IMR-90 (cell line): ENCODE measurements around the gene DZIP1. TPM values are rescaled to one million over a fixed set of nuclear protein-coding genes. Genes with fewer than 3 reads are reported as not detected.

Source experiments
- ATAC-seq: fragments of 200-7000 bp; cut with Tn5 transposase; 2 replicates; pipeline ENCODE4 v1.9.1; 2020; ENCODE audit warnings: low read depth, mild to moderate bottlenecking, moderate library complexity
- BruUV-seq: library from RNA; stranded (reverse); fragments of 400-500 nt; replicated peaks from 2 replicates; lab custom pipeline; 2021; lab: Mats Ljungman, UMichigan
- CTCF ChIA-PET: fragments of 300-600 bp; formaldehyde crosslinking; extraction: SDS; loops from one replicate; lab custom pipeline; 2021; ENCODE audit warnings: antibody characterized with exemption; lab: Yijun Ruan, JAX
- POLR2A ChIA-PET: fragments of 300-600 bp; sonication (Branson Sonifier 250); formaldehyde crosslinking; loops from one replicate; lab custom pipeline; 2022; ENCODE audit warnings: antibody characterized with exemption; ENCODE audit not compliant: unreplicated experiment; lab: Charles Lee
- DNase-seq: peaks from one replicate; pipeline ENCODE4 v3.0.0; 2013
- H2AFZ ChIP-seq: replicated peaks from 2 replicates; pipeline ENCODE3; 2013; ENCODE audit warnings: low read length, mild to moderate bottlenecking; ENCODE audit not compliant: poor library complexity
- H2AK5ac ChIP-seq: 2 replicates; pipeline ENCODE4 v1.6.1; 2013; ENCODE audit warnings: low read depth, low read length, inconsistent platforms
- H2AK9ac ChIP-seq: replicated peaks from 2 replicates; pipeline ENCODE3; 2013; ENCODE audit warnings: mild to moderate bottlenecking, low read depth, low read length, moderate library complexity; ENCODE audit not compliant: poor library complexity
- H2BK120ac ChIP-seq: 2 replicates; pipeline ENCODE4 v1.6.1; 2013; ENCODE audit warnings: low read depth, low read length, inconsistent platforms
- H2BK15ac ChIP-seq: 3 replicates; pipeline ENCODE4 v1.6.1; 2013; ENCODE audit warnings: low read depth, low read length, inconsistent platforms
- H2BK20ac ChIP-seq: 2 replicates; pipeline ENCODE4 v1.6.1; 2013; ENCODE audit warnings: low read depth, mild to moderate bottlenecking, inconsistent platforms, low read length, moderate library complexity
- H2BK5ac ChIP-seq: 2 replicates; pipeline ENCODE4 v1.6.1; 2013; ENCODE audit warnings: mild to moderate bottlenecking, low read depth, low read length, inconsistent platforms; ENCODE audit not compliant: poor library complexity, severe bottlenecking
- H3K14ac ChIP-seq: replicated peaks from 2 replicates; pipeline ENCODE4 v1.6.1; 2013; ENCODE audit warnings: low read depth, low read length, inconsistent platforms
- H3K18ac ChIP-seq: 2 replicates; pipeline ENCODE4 v1.6.1; 2013; ENCODE audit warnings: low read depth, low read length, control low read depth
- H3K23ac ChIP-seq: 2 replicates; pipeline ENCODE4 v1.6.1; 2013; ENCODE audit warnings: low read depth, low read length, inconsistent platforms
- H3K27ac ChIP-seq: 2 replicates; pipeline ENCODE4 v1.5.1; 2013; ENCODE audit warnings: mild to moderate bottlenecking, control low read depth, low read length; ENCODE audit not compliant: insufficient read depth
- H3K27me3 ChIP-seq: 2 replicates; pipeline ENCODE4 v1.6.1; 2013; ENCODE audit warnings: low read length; ENCODE audit not compliant: control insufficient read depth, insufficient read depth
- H3K36me3 ChIP-seq: 2 replicates; pipeline ENCODE4 v1.6.1; 2013; ENCODE audit warnings: low read length, mixed read lengths; ENCODE audit not compliant: control insufficient read depth, insufficient read depth
- H3K4ac ChIP-seq: 2 replicates; pipeline ENCODE4 v1.6.1; 2013; ENCODE audit warnings: low read depth, low read length, inconsistent platforms
- H3K4me1 ChIP-seq: 2 replicates; pipeline ENCODE4 v1.6.1; 2013; ENCODE audit warnings: low read length, mixed read lengths; ENCODE audit not compliant: control insufficient read depth, insufficient read depth
- H3K4me2 ChIP-seq: 2 replicates; pipeline ENCODE4 v1.6.1; 2013; ENCODE audit warnings: low read depth, mild to moderate bottlenecking, control low read depth, low read length, moderate library complexity
- H3K4me3 ChIP-seq: 2 replicates; pipeline ENCODE4 v1.5.1; 2013; ENCODE audit warnings: low read depth, mild to moderate bottlenecking, control low read depth, low read length, moderate library complexity; ENCODE audit not compliant: insufficient read depth
- H3K56ac ChIP-seq: 2 replicates; pipeline ENCODE4 v1.6.1; 2013; ENCODE audit warnings: low read length, inconsistent platforms; ENCODE audit not compliant: insufficient read depth; ENCODE audit errors: extremely low read depth
- H3K79me1 ChIP-seq, 2 experiments: 2 replicates each; pipeline ENCODE4 v1.6.1; 2013; ENCODE audit warnings: low read length in 2 of 2, inconsistent platforms in 1 of 2, low read depth in 1 of 2
- H3K9ac ChIP-seq: 2 replicates; pipeline ENCODE4 v1.6.1; 2013; ENCODE audit warnings: low read depth, low read length, control low read depth
- H3K9me1 ChIP-seq: 2 replicates; pipeline ENCODE4 v1.6.1; 2013; ENCODE audit warnings: low read length, inconsistent platforms; ENCODE audit not compliant: insufficient read depth
- H3K9me3 ChIP-seq: 2 replicates; pipeline ENCODE4 v1.6.1; 2013; ENCODE audit warnings: low read length; ENCODE audit not compliant: control insufficient read depth, insufficient read depth
- H4K20me1 ChIP-seq: 2 replicates; pipeline ENCODE4 v1.6.1; 2013; ENCODE audit warnings: low read length, inconsistent platforms; ENCODE audit not compliant: insufficient read depth
- H4K5ac ChIP-seq: 2 replicates; pipeline ENCODE4 v1.6.1; 2013; ENCODE audit warnings: mild to moderate bottlenecking, low read depth, low read length, control low read depth
- H4K8ac ChIP-seq, 2 experiments: 2 replicates each; pipeline ENCODE4 v1.6.1; 2013; ENCODE audit warnings: low read depth in 2 of 2, low read length in 2 of 2, control low read depth in 1 of 2, inconsistent platforms in 1 of 2
- H4K91ac ChIP-seq: 2 replicates; pipeline ENCODE4 v1.6.1; 2013; ENCODE audit warnings: low read depth, low read length, inconsistent platforms; ENCODE audit not compliant: insufficient read depth
- BHLHE40 ChIP-seq: fragments of 150-350 bp; IDR thresholded peaks from 2 replicates; pipeline ENCODE4 v1.6.1; 2016; ENCODE audit warnings: mild to moderate bottlenecking, low read depth, low read length
- CEBPB ChIP-seq: IDR thresholded peaks from 2 replicates; pipeline ENCODE4 v1.6.1; 2012; ENCODE audit warnings: low read depth, low read length, improper control_type of control experiment
- CHD1 ChIP-seq: IDR thresholded peaks from 2 replicates; pipeline ENCODE4 v1.6.1; 2012; ENCODE audit warnings: low read depth, low read length, improper control_type of control experiment
- FOS ChIP-seq: fragments of 150-350 bp; IDR thresholded peaks from 2 replicates; pipeline ENCODE4 v1.6.1; 2016; ENCODE audit warnings: low read depth, low read length
- MAFK ChIP-seq: IDR thresholded peaks from 2 replicates; pipeline ENCODE4 v1.6.1; 2012; ENCODE audit warnings: low read depth, low read length, improper control_type of control experiment
- MAZ ChIP-seq: IDR thresholded peaks from 2 replicates; pipeline ENCODE4 v1.6.1; 2012; ENCODE audit warnings: low read depth, mild to moderate bottlenecking, low read length, improper control_type of control experiment, moderate library complexity, borderline replicate concordance
- MXI1 ChIP-seq: IDR thresholded peaks from 2 replicates; pipeline ENCODE4 v1.6.1; 2012; ENCODE audit warnings: low read depth, mild to moderate bottlenecking, low read length, moderate library complexity, borderline replicate concordance
- NFE2L2 ChIP-seq: fragments of 150-350 bp; IDR thresholded peaks from 2 replicates; pipeline ENCODE4 v1.6.1; 2016; ENCODE audit warnings: low read depth, mild to moderate bottlenecking, low read length
- POLR2A ChIP-seq: IDR thresholded peaks from 2 replicates; pipeline ENCODE4 v1.6.1; 2012; ENCODE audit warnings: mild to moderate bottlenecking, low read depth, low read length
- RAD21 ChIP-seq: IDR thresholded peaks from 2 replicates; pipeline ENCODE4 v1.6.1; 2012; ENCODE audit warnings: low read length, improper control_type of control experiment
- RCOR1 ChIP-seq: IDR thresholded peaks from 2 replicates; pipeline ENCODE4 v1.6.1; 2012; ENCODE audit warnings: mild to moderate bottlenecking, low read length, improper control_type of control experiment; ENCODE audit not compliant: insufficient replicate concordance
- RFX5 ChIP-seq: IDR thresholded peaks from 2 replicates; pipeline ENCODE4 v1.8.0; 2012; ENCODE audit warnings: low read depth, mild to moderate bottlenecking, low read length, moderate library complexity
- SMC3 ChIP-seq: fragments of 150-350 bp; IDR thresholded peaks from 2 replicates; pipeline ENCODE4 v1.6.1; 2016; ENCODE audit warnings: low read depth, mild to moderate bottlenecking, antibody characterized with exemption, low read length, moderate library complexity
- USF2 ChIP-seq: fragments of 150-350 bp; IDR thresholded peaks from 2 replicates; pipeline ENCODE4 v1.6.1; 2017; ENCODE audit warnings: mild to moderate bottlenecking, antibody characterized with exemption, low read length, low read depth
- WGBS, 2 experiments: methylation state at CpG; one replicate each; pipeline versions ENCODE4 v1.1.5 to v1.1.7; 2013; ENCODE audit warnings: missing lambda C conversion rate in 2 of 2; ENCODE audit not compliant: insufficient read length in 1 of 2; ENCODE audit errors: extremely low coverage in 2 of 2; 5-methylcytosine and 5-hydroxymethylcytosine counted together
- dilution Hi-C: fragments of 300-500 bp; cut with HindIII; formaldehyde crosslinking; loops from one replicate; pipeline ENCODE4 v1.14.3; 2018; ENCODE audit warnings: low sequenced_read_pairs; ENCODE audit not compliant: unreplicated experiment
- in situ Hi-C: fragments of 300-500 bp; cut with MboI; formaldehyde crosslinking; loops from 3 replicates; pipeline ENCODE4 v1.14.3; 2019; ENCODE audit warnings: low sequenced_read_pairs, inconsistent platforms, mixed read lengths
- intact Hi-C: fragments of 100-400 bp; cut with micrococcal nuclease; formaldehyde crosslinking; loops from 2 replicates; pipeline ENCODE4 v1.10.0; 2022
- polyA plus RNA-seq, 3 experiments: library from polyadenylated mRNA; depleted of rRNA; stranded (reverse); fragments of >200 nt; gene quantifications; 2 replicates each; pipeline ENCODE4 v1.2.3, GENCODE V29; 2012; ENCODE audit warnings: low replicate concordance in 1 of 3
- total RNA-seq: library from RNA; depleted of rRNA; stranded (reverse); fragments of >200 nt; gene quantifications from 2 replicates; pipeline ENCODE4 v1.2.3, GENCODE V29; 2012
- TF ChIP-seq, protein P1 (sequence below): fragments of 150-350 bp; IDR thresholded peaks from 2 replicates; pipeline ENCODE4 v1.6.1; 2016; ENCODE audit warnings: low read depth, mild to moderate bottlenecking, low read length, moderate library complexity, borderline replicate concordance
- TF ChIP-seq, protein P2 (sequence below): conservative IDR thresholded peaks from 2 replicates; pipeline ENCODE4 v1.5.1; 2012; ENCODE audit warnings: mild to moderate bottlenecking, low read depth, low read length, improper control_type of control experiment

Gene DZIP1
- total and polyA plus RNA-seq, 2 of the 4 experiments (the other 2 are of a cell fraction), result 12.2 to 15.9 TPM

DNA sequence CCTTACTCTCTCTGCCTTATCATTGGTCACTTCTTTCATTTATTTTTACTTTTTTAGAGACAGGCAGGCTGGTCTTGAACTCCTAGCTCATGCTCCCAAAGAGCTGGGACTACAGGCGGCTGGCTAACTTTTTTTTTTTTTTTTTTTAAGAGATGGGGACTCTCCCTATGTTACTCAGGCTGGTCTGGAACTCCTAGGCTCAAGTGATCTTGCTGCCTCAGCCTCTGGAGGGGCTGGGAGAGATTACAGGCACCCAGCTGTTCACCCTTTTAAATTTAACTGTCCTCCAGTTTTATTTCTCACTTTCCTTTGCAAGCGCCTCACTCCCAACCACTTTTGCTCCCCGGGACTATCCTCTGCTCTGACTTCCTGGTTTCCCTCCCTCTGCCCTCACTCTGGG is 97.6 kb downstream of the DZIP1 start:
- DNase-seq, result no peak
- H3K27me3 ChIP-seq, result peaks cover 50% of the 10 kb centered on the region
- H3K4ac ChIP-seq, result no peak overlapping the region
- no peak overlapping the region for H3K4me3 ChIP-seq
- H2BK120ac ChIP-seq, result no peak overlapping the region
- WGBS, 2 experiments, result 11% methylated on average over 1 of the region's 3 CpGs; no CpG with 5 or more reads in 1 of the 2 experiments
- no peak overlapping the region for H2AK5ac ChIP-seq
- ATAC-seq, result no peak
- H4K91ac ChIP-seq, result no peak overlapping the region
- no peaks in the 10 kb centered on the region for H3K79me1 ChIP-seq
- H4K20me1 ChIP-seq, result no peaks in the 10 kb centered on the region
- no peak overlapping the region for H3K9ac ChIP-seq
- H3K56ac ChIP-seq, result no peak overlapping the region
- no peak overlapping the region for H2AK9ac ChIP-seq
- H2BK15ac ChIP-seq, result no peak overlapping the region
- POLR2A ChIA-PET, result no interaction called here
- dilution Hi-C loops, result no loop called here
- H3K4me2 ChIP-seq, result no peak overlapping the region
- H3K27ac ChIP-seq, result no peak overlapping the region
- no peaks in the 10 kb centered on the region for H3K9me1 ChIP-seq
- CTCF ChIA-PET, result interaction anchor here (1.2 kb wide), 1 partner anchor 10 kb away, joined by 4 read pairs; no protein-coding TSS in a partner anchor
- H2BK20ac ChIP-seq, result no peak overlapping the region
- H3K4me1 ChIP-seq, result no peaks in the 10 kb centered on the region
- no peak overlapping the region for H3K23ac ChIP-seq
- TF ChIP-seq MXI1 (no peak), POLR2A (no peak), RFX5 (no peak), RCOR1 (no peak), BHLHE40 (no peak), CEBPB (no peak), RAD21 (no peak), USF2 (no peak), NFE2L2 (no peak), CHD1 (no peak), MAFK (no peak), MAZ (no peak), SMC3 (no peak), FOS (no peak)
- TF ChIP-seq, protein P1, sequence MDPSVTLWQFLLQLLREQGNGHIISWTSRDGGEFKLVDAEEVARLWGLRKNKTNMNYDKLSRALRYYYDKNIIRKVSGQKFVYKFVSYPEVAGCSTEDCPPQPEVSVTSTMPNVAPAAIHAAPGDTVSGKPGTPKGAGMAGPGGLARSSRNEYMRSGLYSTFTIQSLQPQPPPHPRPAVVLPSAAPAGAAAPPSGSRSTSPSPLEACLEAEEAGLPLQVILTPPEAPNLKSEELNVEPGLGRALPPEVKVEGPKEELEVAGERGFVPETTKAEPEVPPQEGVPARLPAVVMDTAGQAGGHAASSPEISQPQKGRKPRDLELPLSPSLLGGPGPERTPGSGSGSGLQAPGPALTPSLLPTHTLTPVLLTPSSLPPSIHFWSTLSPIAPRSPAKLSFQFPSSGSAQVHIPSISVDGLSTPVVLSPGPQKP, result no peak
- TF ChIP-seq, protein P2, sequence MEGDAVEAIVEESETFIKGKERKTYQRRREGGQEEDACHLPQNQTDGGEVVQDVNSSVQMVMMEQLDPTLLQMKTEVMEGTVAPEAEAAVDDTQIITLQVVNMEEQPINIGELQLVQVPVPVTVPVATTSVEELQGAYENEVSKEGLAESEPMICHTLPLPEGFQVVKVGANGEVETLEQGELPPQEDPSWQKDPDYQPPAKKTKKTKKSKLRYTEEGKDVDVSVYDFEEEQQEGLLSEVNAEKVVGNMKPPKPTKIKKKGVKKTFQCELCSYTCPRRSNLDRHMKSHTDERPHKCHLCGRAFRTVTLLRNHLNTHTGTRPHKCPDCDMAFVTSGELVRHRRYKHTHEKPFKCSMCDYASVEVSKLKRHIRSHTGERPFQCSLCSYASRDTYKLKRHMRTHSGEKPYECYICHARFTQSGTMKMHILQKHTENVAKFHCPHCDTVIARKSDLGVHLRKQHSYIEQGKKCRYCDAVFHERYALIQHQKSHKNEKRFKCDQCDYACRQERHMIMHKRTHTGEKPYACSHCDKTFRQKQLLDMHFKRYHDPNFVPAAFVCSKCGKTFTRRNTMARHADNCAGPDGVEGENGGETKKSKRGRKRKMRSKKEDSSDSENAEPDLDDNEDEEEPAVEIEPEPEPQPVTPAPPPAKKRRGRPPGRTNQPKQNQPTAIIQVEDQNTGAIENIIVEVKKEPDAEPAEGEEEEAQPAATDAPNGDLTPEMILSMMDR, result no peak
- H4K8ac ChIP-seq, result no peak overlapping the region
- intact Hi-C loops, result no loop called here
- H3K18ac ChIP-seq, result no peak overlapping the region
- H2BK5ac ChIP-seq, result no peak overlapping the region
- no TSS peak for BruUV-seq
- no peak overlapping the region for H2AFZ ChIP-seq
- H3K14ac ChIP-seq, result no peak overlapping the region
- H3K36me3 ChIP-seq, result no peaks in the 10 kb centered on the region
- H4K5ac ChIP-seq, result no peak overlapping the region
- no peaks in the 10 kb centered on the region; the same call in 1 of the 2 replicates for H3K9me3 ChIP-seq
- in situ Hi-C loops, result no loop called here
